Measurements from ENCODE around the gene DCP1A. TPM values are rescaled to one million over a fixed set of nuclear protein-coding genes. Genes with fewer than 3 reads are reported as not detected.

Gene DCP1A
- total and polyA plus RNA-seq, 9 of the 15 experiments (the other 6 are each of a cell fraction or from before 2014, with no cell fraction given), result 6.6 to 33.7 (median 13.3) TPM

DNA sequence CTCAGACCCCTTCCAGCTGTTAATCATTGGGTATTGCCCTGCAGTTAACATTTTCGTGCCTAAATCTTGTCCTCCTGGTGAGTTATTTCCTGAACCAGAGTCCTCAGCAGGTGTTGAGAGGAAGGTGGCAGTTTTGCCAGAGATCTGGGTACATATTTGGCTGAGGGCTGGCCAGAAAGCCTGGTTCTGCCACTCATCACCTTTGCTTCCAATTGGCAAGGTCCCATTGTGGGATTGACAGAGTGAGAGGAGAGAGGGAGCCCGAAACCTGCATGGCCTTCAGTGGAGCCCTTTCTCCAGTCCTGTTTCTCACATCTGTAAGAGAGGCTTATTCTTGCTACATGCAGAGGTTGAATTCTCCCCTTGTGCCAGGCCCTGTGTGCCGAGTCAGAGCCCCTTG, 82.6 kb downstream of the DCP1A start (continued):
- TF ChIP-seq, protein P1, sequence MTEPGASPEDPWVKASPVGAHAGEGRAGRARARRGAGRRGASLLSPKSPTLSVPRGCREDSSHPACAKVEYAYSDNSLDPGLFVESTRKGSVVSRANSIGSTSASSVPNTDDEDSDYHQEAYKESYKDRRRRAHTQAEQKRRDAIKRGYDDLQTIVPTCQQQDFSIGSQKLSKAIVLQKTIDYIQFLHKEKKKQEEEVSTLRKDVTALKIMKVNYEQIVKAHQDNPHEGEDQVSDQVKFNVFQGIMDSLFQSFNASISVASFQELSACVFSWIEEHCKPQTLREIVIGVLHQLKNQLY (CRISPR knock-in tag; conservative IDR thresholded peaks at IDR 0.05), result no peak
- TF ChIP-seq ZNF707 (CRISPR knock-in tag; conservative IDR thresholded peaks at IDR 0.05), result no peak
- no peak for TF ChIP-seq ETS2 (tag; IDR thresholded peaks at IDR 0.05; ENCODE audit: borderline replicate concordance, poor library complexity, severe bottlenecking)
- no peak for TF ChIP-seq NR2C2 (CRISPR knock-in tag; IDR thresholded peaks at IDR 0.05)
- no peak for TF ChIP-seq NR2C2 (tag; IDR thresholded peaks at IDR 0.05)

DNA sequence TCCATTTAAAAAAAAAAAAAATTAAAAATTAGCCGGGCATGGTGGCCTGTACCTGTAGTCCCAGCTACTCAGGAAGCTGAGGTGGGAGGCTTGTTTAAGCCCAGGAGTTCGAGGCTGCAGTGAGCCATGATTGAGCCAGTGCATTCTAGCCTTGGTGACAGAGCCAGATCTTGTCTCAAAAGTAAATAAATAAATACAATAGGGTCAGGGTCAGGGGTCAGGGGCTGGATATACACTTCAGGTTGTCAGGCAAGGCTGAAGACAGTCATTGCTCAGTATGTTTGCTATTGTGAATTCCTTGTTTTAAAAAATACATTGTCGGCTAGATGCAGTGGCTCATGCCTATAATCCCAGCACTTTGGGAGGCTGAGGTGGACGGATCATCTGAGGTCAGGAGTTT, 83.4 kb downstream of the DCP1A start:
- CTCF ChIA-PET (ENCODE audit: low intra/inter-chr PET ratio), result no interaction called here
- TF ChIP-seq GABPB1 (CRISPR knock-in tag; IDR thresholded peaks at IDR 0.05) (no peak), ZNF444 (CRISPR knock-in tag; IDR thresholded peaks at IDR 0.05) (no peak), MEF2D (tag; conservative IDR thresholded peaks at IDR 0.05; ENCODE audit: low read depth) (no peak), EP300 (IDR thresholded peaks at IDR 0.05; ENCODE audit: low read length) (no peak), HMG20A (CRISPR knock-in tag; conservative IDR thresholded peaks at IDR 0.05) (no peak), ETS1 (conservative IDR thresholded peaks at IDR 0.05; ENCODE audit: control insufficient read depth, low read depth, low read length) (no peak), RCOR1 (IDR thresholded peaks at IDR 0.05; ENCODE audit: borderline replicate concordance in 1 of 2, low read depth in 2 of 2, low read length in 2 of 2) (no peak), MCM3 (IDR thresholded peaks at IDR 0.05) (no peak), POU5F1 (IDR thresholded peaks at IDR 0.05; ENCODE audit: borderline replicate concordance, low read depth, low read length, partially characterized antibody) (no peak)
- TF ChIP-seq, protein P2, sequence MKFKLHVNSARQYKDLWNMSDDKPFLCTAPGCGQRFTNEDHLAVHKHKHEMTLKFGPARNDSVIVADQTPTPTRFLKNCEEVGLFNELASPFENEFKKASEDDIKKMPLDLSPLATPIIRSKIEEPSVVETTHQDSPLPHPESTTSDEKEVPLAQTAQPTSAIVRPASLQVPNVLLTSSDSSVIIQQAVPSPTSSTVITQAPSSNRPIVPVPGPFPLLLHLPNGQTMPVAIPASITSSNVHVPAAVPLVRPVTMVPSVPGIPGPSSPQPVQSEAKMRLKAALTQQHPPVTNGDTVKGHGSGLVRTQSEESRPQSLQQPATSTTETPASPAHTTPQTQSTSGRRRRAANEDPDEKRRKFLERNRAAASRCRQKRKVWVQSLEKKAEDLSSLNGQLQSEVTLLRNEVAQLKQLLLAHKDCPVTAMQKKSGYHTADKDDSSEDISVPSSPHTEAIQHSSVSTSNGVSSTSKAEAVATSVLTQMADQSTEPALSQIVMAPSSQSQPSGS (CRISPR knock-in tag; IDR thresholded peaks at IDR 0.05), result no peak
- TF ChIP-seq, protein P3, sequence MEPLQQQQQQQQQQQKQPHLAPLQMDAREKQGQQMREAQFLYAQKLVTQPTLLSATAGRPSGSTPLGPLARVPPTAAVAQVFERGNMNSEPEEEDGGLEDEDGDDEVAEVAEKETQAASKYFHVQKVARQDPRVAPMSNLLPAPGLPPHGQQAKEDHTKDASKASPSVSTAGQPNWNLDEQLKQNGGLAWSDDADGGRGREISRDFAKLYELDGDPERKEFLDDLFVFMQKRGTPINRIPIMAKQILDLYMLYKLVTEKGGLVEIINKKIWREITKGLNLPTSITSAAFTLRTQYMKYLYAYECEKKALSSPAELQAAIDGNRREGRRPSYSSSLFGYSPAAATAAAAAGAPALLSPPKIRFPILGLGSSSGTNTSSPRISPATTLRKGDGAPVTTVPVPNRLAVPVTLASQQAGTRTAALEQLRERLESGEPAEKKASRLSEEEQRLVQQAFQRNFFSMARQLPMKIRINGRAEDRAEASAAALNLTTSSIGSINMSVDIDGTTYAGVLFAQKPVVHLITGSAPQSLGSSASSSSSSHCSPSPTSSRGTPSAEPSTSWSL (CRISPR knock-in tag; IDR thresholded peaks at IDR 0.05; ENCODE audit: borderline replicate concordance), result no peak

More for the DNA sequence above, 83.4 kb downstream of the DCP1A start:
- Histone ChIP-seq H3K27me3 (ENCODE audit: control insufficient read depth in 2 of 2, insufficient read depth in 2 of 2, low read length in 2 of 2) (no peaks in the 10 kb centered on the region), H4K20me1 (replicated peaks; ENCODE audit: control insufficient read depth, insufficient read depth, low read length) (no peaks in the 10 kb centered on the region), H3K9me3 (replicated peaks; ENCODE audit: control insufficient read depth, insufficient read depth, low read depth, low read length) (no peaks in the 10 kb centered on the region), H3K9me1 (ENCODE audit: control insufficient read depth, insufficient read depth, low read length) (no peaks in the 10 kb centered on the region), H3K36me3 (ENCODE audit: control insufficient read depth, insufficient read depth, low read length) (no peaks in the 10 kb centered on the region), H3K4me2 (ENCODE audit: insufficient read depth, low read length) (no peak overlapping the region), H3K4me3 (no peak overlapping the region), H3K9ac (ENCODE audit: insufficient read depth in 1 of 2, low read depth in 2 of 2, low read length in 2 of 2) (no peak overlapping the region), H2AFZ (ENCODE audit: low read depth, low read length) (no peak overlapping the region), H3K79me2 (ENCODE audit: control insufficient read depth, insufficient read depth, low read length) (no peaks in the 10 kb centered on the region), H3K27ac (ENCODE audit: extremely low read depth, low read depth, low read length) (no peak overlapping the region), H3K4me1 (replicated peaks in 1 of 2; ENCODE audit: control insufficient read depth in 2 of 2, insufficient read depth in 2 of 2, low read length in 2 of 2) (peaks cover 0 to 7% of the 10 kb centered on the region in 2 experiments; a peak in 3 of 5 replicates)
- 36% methylated on average over 4 of the region's 4 CpGs for WGBS (ENCODE audit: insufficient coverage, low coverage, missing lambda C conversion rate)
- ATAC-seq (no peak), FAIRE-seq (no peak), DNase-seq (ENCODE audit: extremely low read depth in 1 of 4, low spot score in 3 of 4) (no peak)
- no TSS peak for BruUV-seq (replicated peaks)
- POLR2A ChIA-PET, result interaction anchor here (1.0 kb wide), 1 partner anchor 24 kb away, joined by 3 read pairs; no protein-coding TSS in a partner anchor
- in situ Hi-C loops (cut with MboI), result no loop called here
- intact Hi-C loops (cut with micrococcal nuclease), result no loop called here

Data from K562 (cell line).